VCaP (cell line): ENCODE measurements around the gene LSG1.

Experiments used
- H3K27ac ChIP-seq: fragments of 450-650 bp; 2 replicates; pipeline ENCODE4 v1.5.1; 2017
- TF ChIP-seq, protein P1 (sequence below): fragments of 450-650 bp; conservative IDR thresholded peaks from 2 replicates; pipeline ENCODE4 v1.5.1; 2017; ENCODE audit warnings: mild to moderate bottlenecking, moderate library complexity

LSG1 gene

DNA sequence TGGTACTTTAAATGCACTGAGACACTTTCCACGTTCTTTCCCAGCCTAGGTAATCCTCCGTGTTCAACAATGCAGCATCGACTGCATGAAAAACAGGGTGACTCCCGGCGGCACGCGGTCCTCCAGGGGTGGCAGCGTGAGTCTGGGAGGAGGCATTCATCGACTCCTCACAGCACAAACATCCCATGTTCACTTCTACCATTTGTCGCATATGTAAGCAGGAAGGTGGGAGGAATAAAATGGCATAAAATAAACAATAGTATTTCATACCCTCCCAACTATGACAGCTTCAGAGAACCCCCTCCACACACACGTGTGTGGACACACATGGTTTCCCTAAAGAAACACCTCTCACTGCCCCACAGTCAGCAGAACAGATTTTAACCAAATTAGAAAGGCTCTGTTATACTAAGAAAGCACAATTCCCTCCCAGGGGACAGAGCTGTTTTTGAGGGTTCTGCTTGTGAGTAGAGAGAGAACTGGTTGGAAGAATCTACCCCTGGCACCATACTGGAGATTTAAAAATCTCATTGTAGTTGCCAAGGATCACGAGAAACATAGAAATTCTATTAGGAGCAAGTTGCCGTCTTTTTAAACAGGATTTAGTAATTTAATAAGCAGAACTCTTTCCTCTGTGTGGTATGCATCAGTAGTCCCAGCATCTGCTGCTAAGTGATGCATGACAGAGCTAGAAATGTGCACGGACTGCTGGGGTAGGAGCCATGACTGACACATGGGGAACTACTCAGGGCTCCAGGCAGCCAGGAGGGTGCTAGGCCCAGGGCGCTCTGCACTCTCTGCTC, 19.7 kb upstream of the LSG1 start:
- TF ChIP-seq, protein P1, sequence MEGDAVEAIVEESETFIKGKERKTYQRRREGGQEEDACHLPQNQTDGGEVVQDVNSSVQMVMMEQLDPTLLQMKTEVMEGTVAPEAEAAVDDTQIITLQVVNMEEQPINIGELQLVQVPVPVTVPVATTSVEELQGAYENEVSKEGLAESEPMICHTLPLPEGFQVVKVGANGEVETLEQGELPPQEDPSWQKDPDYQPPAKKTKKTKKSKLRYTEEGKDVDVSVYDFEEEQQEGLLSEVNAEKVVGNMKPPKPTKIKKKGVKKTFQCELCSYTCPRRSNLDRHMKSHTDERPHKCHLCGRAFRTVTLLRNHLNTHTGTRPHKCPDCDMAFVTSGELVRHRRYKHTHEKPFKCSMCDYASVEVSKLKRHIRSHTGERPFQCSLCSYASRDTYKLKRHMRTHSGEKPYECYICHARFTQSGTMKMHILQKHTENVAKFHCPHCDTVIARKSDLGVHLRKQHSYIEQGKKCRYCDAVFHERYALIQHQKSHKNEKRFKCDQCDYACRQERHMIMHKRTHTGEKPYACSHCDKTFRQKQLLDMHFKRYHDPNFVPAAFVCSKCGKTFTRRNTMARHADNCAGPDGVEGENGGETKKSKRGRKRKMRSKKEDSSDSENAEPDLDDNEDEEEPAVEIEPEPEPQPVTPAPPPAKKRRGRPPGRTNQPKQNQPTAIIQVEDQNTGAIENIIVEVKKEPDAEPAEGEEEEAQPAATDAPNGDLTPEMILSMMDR: no peak

DNA sequence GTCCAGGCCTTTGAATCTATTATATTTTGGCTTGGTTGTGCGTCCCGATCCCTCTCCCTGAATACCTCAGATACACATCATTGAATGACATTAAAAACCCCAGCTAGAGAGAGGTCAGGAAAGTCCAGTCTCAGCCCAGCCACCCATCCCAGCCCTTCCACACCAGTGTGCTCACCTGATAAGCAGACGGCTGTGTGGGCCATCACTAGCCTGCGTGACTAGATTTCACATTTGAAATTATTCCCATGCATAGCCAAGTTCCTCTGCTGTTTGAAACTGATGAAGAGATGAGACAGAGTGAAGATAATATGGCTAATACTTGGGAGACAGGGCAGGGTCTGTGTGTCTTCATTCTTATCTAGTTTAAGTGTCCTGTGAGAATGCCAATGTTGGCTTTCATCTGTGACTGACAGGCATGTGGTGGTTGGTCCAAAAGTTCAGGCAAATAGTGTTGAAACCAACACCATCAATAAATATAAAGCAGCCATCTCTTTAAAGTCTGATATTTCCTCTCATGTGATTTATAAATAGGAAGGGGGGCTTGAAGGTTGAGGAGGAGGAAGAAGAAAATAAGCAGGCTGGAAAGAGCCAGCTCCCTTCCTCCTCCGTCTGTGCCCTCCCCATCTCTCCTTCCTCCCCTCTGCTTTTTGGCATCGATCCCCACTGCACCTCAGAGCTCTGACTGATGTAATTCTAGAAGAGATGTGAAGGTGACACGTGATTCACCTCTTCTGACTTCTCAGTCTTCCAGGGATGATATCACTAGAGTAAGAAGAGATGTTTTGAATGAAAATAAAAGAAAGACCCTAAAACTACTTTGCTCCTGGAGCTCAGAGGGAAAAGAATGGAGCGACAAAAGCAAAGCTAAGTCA, 18.7 kb upstream of the LSG1 start:
- H3K27ac ChIP-seq: peak overlapping the region; percentile 67
- TF ChIP-seq, protein P1: no peak

More for the DNA sequence above, 19.7 kb upstream of the LSG1 start:
- H3K27ac ChIP-seq: peak overlapping the region; percentile 67

DNA sequence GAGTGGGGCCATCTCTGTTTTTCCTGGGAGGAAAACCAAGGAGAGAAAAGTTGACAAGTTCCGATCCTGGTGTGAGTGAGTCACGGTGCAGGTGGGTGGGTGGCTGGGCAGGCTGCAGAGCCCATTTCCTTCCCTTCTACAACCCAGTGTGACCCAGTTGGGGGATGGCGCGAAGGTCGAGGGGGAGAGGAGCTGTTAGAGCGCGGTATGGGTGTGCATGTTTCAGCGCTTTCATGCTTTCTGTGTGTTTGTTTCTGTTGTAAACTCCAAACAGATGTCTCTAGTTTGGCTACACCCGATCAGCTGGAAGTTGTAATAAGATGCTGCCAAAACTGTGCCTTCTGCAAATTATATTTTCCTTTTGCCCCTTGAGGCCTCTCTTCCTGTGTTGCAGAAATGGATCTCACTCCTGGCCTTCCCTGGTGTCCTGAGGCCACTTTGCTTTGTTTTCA, 17.5 kb upstream of the LSG1 start:
- TF ChIP-seq, protein P1: no peak
- peak overlapping the region; percentile 78; the same call in 1 of the 2 replicates for H3K27ac ChIP-seq

DNA sequence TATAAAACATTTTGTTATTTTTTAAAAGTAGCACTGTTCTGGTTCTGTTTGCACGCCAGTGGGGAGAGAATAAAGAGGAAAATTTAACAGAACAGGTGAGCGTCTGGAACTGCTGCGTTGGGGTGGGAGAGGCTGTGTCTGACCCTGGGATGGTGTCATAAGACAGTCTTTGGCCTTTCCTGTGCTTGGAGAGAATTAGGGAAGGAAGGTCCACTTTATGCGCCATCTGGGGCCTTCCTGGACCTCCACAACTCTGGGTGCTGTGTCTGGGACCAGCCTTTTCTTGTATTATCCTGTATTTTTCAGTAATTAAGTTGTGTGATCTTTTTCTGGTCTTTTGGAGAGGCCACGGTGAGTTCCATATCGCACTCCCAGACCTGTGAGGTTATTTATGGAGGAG, 17.0 kb upstream of the LSG1 start:
- TF ChIP-seq, protein P1: no peak
- peak overlapping the region; percentile 78 for H3K27ac ChIP-seq

DNA sequence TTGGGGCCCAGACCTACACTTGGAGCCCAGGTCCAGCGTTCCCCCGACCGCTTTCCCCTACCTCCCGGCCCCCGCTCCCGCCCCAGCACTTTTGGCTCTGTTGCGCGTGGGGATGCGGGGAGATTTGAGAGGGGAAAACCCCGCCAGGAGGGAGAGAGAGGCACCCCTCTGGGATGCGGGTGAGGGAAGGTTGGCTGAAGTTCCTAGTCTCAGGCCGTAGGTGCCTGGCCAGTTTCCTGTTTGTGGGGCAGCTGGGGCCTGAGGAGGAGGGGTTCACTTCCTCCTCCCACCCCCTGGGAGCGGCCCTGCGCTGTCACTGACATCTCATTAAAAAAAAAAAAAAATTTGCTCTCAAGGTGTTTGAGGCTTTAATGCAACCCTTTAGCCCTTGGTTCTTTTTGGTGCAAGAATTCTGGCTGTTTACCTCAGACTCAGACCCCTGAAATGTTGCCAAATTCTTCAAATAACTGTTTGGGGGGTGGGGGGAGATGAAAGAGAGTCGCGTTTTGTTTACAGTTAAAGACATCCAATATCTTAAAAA, 16.3 kb upstream of the LSG1 start:
- peak overlapping the region; percentile 78 for H3K27ac ChIP-seq
- TF ChIP-seq, protein P1: no peak

DNA sequence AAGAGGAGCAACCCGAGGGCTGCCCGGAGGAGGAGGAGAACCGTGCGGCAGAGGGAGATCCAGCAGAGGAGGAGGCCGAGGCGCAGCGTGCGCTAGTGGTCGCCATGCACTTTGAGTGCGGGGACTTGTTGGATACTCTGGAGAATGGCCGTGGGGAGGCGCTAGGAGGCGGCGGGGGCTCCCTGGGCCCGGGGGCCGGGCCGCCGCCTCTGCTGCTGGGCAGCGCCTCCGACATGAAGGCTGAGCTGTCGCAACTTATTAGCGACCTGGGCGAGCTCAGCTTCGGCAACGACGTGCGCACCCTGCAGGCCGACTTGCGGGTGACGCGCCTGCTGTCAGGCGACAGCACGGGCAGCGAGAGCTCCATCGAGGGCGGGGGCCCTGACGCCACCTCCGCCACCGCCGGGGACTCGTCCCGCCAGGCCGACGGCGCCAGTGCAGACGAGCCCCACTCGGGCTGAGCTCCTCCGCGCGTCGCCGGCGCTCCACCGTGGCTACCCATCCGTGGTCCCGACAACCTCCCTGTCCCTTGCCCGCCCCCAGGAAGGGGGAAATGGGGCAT, 15.7 kb upstream of the LSG1 start:
- H3K27ac ChIP-seq: peak overlapping the region; percentile 78
- TF ChIP-seq, protein P1: peak; percentile 57
